ENCODE data around the gene GRIK5.
"Not testable (repeated sequence)": the region's sequence is repeated elsewhere in the genome, so short reads cannot be mapped to it uniquely, and the experiment has no call there.

Gene GRIK5

GRCh38 chr19:42034640-42035391 lies 35.2 kb downstream of the GRIK5 start:
- not testable (repeated sequence) for H3K4me3 ChIP-seq (ENCODE audit: low read depth, low read length)
- peak; percentile 71 for TF ChIP-seq CTCF (IDR thresholded peaks at IDR 0.05; ENCODE audit: low read depth, low read length)
- peak; percentile 61 for DNase-seq (ENCODE audit: low read depth)

- no peak overlapping the region for H3K4me3 ChIP-seq (ENCODE audit: low read depth, low read length)
- TF ChIP-seq MYC (IDR thresholded peaks at IDR 0.05; ENCODE audit: low read depth, low read length) (no peak), POLR2A (IDR thresholded peaks at IDR 0.05; ENCODE audit: extremely low read depth, insufficient read length) (no peak), MAX (IDR thresholded peaks at IDR 0.05; ENCODE audit: low read depth, low read length) (no peak), CTCF (IDR thresholded peaks at IDR 0.05; ENCODE audit: low read depth, low read length) (no peak)
- no peak for DNase-seq (ENCODE audit: low read depth)
Observed at GRCh38 chr19:42033413-42033812, 36.6 kb downstream of the GRIK5 start.

GRCh38 chr19:42032431-42032830 lies 37.6 kb downstream of the GRIK5 start:
- no peak overlapping the region for H3K4me3 ChIP-seq (ENCODE audit: low read depth, low read length)
- DNase-seq (ENCODE audit: low read depth): no peak
- no peak for TF ChIP-seq CTCF (IDR thresholded peaks at IDR 0.05; ENCODE audit: low read depth, low read length)
- no peak for TF ChIP-seq POLR2A (IDR thresholded peaks at IDR 0.05; ENCODE audit: extremely low read depth, insufficient read length)
- TF ChIP-seq MYC (IDR thresholded peaks at IDR 0.05; ENCODE audit: low read depth, low read length): no peak
- no peak for TF ChIP-seq MAX (IDR thresholded peaks at IDR 0.05; ENCODE audit: low read depth, low read length)

GRCh38 chr19:42030645-42031440 lies 39.2 kb downstream of the GRIK5 start:
- no peak overlapping the region for H3K4me3 ChIP-seq (ENCODE audit: low read depth, low read length)
- TF ChIP-seq MAX (IDR thresholded peaks at IDR 0.05; ENCODE audit: low read depth, low read length): no peak
- no peak for TF ChIP-seq POLR2A (IDR thresholded peaks at IDR 0.05; ENCODE audit: extremely low read depth, insufficient read length)
- no peak for TF ChIP-seq CTCF (IDR thresholded peaks at IDR 0.05; ENCODE audit: low read depth, low read length)
- TF ChIP-seq MYC (IDR thresholded peaks at IDR 0.05; ENCODE audit: low read depth, low read length): no peak
- no peak for DNase-seq (ENCODE audit: low read depth)

- no peak overlapping the region for H3K4me3 ChIP-seq (ENCODE audit: low read depth, low read length)
- TF ChIP-seq CTCF (IDR thresholded peaks at IDR 0.05; ENCODE audit: low read depth, low read length) (peak; percentile 82), POLR2A (IDR thresholded peaks at IDR 0.05; ENCODE audit: extremely low read depth, insufficient read length) (no peak), MYC (IDR thresholded peaks at IDR 0.05; ENCODE audit: low read depth, low read length) (no peak), MAX (IDR thresholded peaks at IDR 0.05; ENCODE audit: low read depth, low read length) (no peak)
- DNase-seq (ENCODE audit: low read depth): peak; percentile 20
Observed at GRCh38 chr19:42028304-42029216, 41.4 kb downstream of the GRIK5 start.

Data from NB4 (cell line).